Measurements from ENCODE around the gene RND2.
"Not testable (repeated sequence)": the region's sequence is repeated elsewhere in the genome, so short reads cannot be mapped to it uniquely, and the experiment has no call there.

Gene RND2

GRCh38 chr17:43027091-43028032, 2.3 kb downstream of the RND2 start:
- no peak for DNase-seq

GRCh38 chr17:43028221-43028861, 3.3 kb downstream of the RND2 start:
- no peak for DNase-seq

- no peak for DNase-seq
These were observed 5.2 kb downstream of the RND2 start for GRCh38 chr17:43030137-43030767.

DNA sequence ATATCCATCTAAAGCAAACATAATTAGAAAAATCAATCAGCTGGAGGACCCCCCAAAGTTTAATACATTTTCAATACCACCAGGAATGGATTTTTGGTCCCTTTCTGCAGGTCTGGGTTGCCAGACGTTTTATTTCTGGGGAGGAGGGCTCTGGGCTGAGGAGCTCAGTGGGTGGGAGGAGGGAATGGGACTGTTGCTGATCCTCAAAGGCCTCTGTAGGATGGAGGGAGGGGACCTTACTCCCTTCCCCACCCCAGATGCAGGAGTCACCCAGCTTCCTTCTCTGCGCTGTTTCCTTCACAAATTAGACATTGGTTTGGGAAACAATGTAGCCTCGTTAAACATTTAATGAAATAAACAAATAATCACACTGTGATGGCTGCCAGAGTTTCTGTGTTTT, 6.6 kb downstream of the RND2 start:
- no peak for DNase-seq

DNA sequence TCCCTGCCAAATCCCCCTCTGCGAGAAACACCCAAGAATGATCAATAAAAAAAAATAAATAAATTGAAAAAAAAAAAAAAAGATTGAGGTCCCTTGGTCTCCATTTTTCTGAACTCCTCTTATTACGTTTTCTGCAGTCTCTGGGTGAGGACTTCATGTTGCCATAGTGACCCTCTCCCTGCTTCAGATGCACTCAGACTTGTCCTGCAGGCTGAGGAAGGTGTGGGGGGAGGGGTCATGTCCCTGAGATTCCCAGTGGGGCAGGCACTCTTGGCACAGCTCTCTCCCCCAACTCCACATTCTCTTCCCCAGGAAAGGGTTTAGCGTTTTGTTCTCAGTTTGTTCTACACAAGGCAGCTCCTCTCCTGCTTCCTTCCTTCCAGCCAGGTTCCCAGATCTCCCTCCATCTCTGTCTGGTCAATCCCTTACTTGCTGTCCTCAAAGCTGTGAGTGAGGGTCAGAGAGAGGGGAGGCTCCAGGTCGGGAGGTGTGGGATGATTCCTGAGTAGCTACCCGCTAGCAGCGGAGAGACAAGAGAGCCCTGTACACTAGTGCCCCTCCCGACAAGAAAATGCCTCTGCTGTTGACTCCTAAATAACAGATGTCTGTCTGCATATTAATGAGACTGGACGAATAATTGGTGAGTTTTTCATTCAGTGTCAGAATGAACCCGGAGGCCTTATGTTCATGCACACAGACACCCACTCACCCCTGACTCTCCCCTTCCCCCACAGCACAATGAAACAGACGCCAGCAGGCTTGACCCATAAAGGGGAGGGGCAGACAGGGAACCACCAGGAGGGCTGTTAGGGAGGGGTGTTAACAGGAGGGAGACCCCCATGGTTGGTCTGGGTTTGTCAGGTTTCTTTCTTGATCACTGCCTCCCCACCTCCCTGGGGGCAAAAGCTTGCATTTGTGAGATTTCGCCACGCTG, 9.2 kb downstream of the RND2 start:
- DNase-seq, result no peak

GRCh38 chr17:43034894-43035293, 9.9 kb downstream of the RND2 start:
- DNase-seq, result no peak

GRCh38 chr17:43039646-43040045, 14.6 kb downstream of the RND2 start:
- DNase-seq, result no peak

DNA sequence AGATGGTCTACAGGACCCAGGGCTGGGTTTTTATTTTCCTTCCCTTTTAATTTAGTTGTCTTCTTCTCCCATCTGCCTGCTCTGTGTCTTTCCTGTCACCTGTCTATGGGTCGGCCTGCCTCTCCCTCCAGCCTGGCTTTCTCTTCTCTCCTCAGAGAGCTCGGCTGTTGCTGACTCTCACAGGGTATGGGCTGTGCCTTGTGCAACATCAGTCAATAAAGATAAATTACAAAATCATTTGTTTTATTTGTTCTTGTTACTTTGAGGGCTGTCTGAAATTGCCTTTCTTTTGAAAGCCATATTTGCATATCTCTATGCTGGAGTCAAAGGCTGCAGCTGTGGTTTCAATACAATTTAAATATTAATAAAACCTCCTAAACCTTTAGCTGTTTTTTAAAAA, 15.6 kb downstream of the RND2 start:
- DNase-seq, result no peak

- no peak for DNase-seq
These were observed 17.1 kb downstream of the RND2 start for GRCh38 chr17:43042025-43042628.

DNA sequence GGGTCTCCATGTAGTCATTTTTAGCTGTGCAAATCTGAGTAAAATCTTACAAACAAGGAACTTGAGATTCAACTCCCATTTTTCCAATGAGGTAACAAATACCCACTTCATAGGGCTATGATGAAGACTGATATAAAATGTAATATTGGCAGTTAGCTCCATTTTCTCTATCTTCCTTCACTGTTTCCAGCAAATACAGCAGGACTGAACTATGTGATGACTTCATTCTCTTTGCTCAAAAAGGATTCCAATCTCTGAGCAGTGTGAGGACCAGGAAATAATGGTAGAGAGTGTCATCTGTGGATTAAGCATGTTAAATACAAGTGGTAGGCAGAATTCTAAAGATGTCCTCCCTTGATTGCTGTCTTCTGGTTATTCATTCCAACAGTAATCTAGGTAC, 18.3 kb downstream of the RND2 start:
- DNase-seq, result no peak

DNA sequence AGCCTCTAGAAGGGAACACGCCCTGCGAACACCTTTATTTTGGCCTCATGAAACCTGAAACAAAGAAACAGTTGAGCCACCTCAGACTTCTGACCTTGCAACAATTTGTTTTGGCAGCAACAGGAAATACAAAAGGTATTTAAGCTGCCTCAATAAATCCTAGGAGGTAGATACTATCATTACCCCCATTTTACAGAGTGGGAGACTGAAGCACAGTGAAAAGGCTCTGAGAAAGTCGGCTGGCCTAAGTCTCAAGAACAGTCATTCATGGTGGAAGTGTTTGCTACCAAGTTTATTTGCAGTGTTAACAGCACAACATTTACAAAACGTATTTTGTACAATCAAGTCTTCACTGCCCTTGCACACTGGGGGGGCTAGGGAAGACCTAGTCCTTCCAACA, 19.0 kb downstream of the RND2 start:
- DNase-seq, result no peak

- DNase-seq, result no peak
These were observed 26.9 kb downstream of the RND2 start for GRCh38 chr17:43051969-43052368.

- not testable (repeated sequence) for DNase-seq
These were observed 28.0 kb downstream of the RND2 start for GRCh38 chr17:43053008-43053407.

- DNase-seq, result no peak
These were observed 31.0 kb downstream of the RND2 start for GRCh38 chr17:43056051-43056450.

DNA sequence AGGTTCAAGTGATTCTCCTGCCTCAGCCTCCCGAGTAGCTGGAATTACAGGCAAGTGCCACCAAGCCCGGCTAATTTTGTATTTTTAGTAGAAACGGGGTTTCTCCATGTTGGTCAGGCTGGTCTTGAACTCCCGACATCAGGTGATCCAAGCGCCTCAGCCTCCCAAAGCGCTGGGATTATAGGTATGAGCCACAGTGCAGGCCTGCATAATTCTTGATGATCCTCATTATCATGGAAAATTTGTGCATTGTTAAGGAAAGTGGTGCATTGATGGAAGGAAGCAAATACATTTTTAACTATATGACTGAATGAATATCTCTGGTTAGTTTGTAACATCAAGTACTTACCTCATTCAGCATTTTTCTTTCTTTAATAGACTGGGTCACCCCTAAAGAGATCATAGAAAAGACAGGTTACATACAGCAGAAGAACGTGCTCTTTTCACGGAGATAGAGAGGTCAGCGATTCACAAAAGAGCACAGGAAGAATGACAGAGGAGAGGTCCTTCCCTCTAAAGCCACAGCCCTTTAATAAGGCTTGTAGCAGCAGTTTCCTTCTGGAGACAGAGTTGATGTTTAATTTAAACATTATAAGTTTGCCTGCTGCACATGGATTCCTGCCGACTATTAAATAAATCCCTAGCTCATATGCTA, 38.1 kb downstream of the RND2 start:
- DNase-seq, result no peak

DNA sequence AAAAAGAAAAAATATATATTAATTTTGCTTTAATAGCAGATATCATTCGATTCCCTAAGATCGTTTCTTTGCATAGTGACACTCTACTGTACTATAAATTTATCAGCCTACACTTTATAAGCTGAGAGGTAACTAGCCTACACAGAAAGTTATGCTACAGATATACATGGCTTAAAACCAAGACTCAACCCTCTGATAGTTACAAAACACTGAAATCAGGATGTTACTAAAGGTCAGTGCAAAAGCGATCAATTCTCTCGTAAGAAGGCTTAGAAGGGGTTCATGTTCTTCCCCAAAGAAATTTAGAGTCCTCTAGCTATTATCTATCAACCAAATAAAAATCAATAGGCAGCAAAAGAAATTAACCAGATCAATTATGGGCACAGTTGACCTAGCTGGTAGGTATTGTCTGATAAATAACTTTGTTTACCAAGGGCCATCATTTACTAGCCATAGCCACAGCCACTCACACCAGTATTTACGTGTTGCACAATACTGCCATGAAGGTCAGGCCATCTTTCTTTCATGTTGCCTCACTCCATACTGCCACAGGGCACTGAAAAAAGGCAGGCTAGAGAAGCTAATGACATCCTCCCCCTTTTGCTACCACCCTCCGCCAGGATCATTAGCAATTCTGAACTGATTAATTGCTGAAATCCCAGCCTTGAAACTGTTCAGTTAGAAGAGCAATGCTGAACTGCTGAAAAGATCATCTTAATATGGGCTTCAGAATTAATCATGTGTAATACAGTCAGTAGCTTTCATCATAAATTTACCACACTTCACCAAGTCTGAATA, 43.7 kb downstream of the RND2 start:
- no peak for DNase-seq

- no peak for DNase-seq
These were observed 44.4 kb downstream of the RND2 start for GRCh38 chr17:43069368-43069898.

GRCh38 chr17:43070257-43070656, 45.2 kb downstream of the RND2 start:
- DNase-seq, result no peak

- DNase-seq, result no peak
These were observed 45.8 kb downstream of the RND2 start for GRCh38 chr17:43070872-43071271.

GRCh38 chr17:43074869-43075268, 49.8 kb downstream of the RND2 start:
- DNase-seq, result no peak
